Activated CD4-positive, CD25-positive, alpha-beta regulatory T cell (primary cell): ENCODE data around the gene DCC.

ENCODE experiments used
- DNase-seq, 4 experiments: peaks; one replicate each; lab custom pipeline; 2025; lab: John Stamatoyannopoulos, UW

The DCC gene

DNA sequence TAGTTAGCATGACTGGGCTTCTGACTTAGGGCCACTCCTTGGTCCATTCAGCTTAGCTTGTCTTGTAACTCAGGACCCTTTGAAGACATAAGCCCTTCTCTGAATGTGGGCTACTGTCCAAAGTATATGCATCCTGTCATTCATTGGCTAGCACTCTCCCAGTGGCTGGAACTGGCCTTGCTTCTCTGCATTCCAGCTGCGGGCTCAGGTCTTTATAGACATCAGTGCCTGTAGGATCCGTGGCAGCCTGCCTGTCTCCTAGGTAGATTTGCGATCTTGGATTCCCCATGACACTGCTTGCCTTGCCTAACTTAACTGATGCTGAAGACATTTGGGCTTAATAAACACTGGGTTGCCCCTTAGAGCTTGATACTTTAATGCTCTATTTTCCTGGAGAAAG lies 170.1 kb downstream of the DCC start:
- no peak for DNase-seq

DNA sequence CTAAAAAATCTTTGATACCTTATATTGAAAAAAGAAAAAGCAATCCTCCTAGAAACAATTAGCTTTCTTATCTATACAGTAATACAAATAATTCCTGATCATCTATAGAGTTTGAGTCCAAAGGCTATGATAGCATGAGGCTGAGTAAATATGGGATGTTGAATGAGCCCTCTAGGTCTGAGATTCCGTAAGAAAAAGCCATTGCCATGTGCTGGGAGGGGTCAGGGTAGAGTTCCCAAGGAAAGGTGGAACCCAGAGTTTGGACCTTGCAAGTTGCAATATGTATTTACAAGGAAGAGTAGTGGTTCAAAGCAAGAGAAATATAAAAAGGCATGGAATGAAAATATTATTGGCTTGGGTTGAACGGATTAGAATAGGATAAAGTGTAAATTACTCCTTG lies 178.1 kb downstream of the DCC start:
- no peak for DNase-seq

DNA sequence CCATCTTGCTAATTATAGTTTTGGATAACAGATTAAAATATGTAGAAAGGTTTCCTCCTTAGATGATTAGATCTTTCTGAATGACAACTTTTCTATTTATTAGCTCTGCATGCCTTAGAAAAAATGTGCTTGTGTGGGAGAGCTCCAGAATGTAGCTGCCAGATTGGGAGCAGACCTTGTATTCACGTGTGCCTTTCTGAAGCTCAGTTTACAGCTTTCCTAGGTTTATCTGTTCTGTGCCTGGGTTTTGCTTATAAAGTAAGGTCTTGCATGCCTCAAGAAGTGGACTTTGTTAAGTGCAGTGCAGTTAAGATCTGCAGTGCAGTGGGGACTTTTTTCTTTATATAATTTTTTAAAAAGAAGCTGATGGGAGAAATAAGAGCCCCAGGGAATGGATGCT lies 179.0 kb downstream of the DCC start:
- DNase-seq: no peak

DNA sequence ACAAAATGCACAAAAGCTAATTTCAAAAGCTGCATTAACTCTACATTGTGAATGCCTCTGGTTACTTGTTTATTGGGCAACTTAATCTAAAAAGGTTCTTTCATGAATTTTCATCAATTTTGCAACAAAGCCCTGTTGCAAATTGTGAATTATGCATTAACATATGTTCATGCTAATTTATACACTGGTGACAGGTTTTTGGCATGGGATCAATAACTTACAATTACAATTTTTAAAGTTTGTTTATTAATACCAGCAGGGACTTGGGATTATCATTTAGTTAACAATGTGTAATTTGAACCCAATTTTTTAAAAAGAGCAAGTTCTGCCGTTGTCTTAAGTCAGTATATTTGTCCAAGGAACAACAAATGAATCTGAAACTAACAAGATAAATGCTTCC lies 183.6 kb downstream of the DCC start:
- no peak for DNase-seq

DNA sequence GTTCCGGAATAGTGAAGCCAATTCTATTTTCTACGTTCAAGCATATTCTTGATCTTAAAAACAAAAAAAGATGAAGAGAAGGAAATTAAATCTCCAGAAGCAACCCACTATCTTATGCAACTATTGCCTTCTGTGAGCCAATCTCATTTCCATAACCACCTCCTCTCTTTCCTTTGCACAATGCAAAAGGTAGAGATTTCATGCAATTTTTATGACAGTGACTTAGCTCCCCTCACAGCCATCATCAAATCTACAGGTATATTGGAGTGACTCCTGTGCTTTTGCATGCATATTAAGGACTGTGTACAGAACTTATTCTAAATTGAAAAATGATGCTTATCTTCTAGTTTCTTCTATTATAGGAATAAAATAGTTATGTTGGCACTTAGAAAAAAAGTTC lies 191.8 kb downstream of the DCC start:
- no peak for DNase-seq

DNA sequence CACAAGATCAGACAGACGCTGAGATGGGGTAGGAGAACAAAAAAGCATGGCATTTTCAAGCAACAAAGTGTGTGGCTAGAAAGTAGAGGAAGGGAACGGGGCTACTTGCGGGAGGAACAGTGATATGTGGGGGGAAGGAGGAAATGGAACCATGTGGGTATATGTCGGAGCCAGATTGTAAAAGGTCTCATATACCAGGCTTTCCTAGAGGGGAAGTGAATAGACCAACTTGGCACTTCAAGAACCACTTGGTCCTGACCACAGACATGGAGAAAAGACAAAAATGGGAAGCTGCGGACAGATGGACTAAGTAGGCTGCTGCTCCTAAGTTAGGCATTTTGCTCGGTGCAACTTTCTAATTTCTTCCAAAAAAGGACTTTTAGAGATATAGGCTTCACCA lies 196.0 kb downstream of the DCC start:
- DNase-seq: no peak

DNA sequence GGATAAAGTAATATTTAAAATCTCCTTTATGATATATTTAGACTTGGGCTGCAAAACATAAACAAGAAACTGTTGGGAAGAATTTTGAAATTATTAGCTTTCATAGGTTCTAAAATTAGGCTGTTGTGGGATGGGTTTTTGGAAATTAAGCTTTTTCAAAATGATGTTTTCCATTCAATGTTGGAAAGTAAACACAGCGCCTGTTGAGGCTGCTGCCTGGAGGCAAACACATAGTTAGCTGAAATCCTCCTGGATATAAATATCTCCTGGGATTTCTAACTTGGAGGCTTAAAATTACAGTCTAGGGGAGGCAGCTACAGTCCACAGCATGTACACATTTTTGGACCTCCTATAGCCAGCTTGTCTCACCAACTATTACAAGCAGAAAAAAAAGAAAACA lies 197.3 kb downstream of the DCC start:
- DNase-seq: no peak

DNA sequence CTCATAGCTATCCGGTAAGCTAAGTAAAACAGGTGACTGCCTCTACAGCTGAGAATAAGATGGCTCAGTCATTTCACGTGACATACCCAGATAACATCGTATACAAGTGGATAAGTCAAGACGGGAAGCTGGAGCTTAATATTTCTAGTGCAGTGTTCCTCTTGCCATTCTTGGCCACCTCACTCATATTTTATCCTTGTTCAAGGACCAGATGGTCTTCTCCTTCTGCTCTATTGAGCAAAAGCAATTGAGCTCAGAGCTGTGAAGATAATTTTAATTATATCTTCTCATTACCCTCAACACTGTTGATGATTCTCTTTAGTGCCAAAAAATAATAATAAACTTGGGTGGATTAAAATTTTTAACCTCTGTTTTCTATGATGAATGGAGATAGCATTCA lies 201.1 kb downstream of the DCC start:
- DNase-seq: no peak

DNA sequence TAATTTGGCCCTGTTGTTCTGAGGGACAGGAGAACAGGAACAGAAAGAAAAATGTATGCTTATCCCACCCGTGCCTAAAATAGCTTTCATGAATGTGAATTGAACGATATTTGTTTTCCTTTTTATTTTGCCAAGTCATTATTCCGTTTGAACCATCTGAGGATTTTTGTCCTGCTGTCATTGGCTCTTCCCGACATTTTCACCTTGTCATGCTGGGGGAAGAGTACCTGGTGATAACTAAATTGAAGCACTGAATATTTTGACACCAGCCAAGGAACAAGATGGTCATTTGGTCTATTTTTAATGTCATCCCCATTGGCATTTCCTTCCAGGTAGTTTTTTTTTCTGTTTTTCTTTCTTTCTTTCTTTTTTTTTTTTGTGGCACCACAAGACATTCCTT lies 204.1 kb downstream of the DCC start:
- DNase-seq: no peak

DNA sequence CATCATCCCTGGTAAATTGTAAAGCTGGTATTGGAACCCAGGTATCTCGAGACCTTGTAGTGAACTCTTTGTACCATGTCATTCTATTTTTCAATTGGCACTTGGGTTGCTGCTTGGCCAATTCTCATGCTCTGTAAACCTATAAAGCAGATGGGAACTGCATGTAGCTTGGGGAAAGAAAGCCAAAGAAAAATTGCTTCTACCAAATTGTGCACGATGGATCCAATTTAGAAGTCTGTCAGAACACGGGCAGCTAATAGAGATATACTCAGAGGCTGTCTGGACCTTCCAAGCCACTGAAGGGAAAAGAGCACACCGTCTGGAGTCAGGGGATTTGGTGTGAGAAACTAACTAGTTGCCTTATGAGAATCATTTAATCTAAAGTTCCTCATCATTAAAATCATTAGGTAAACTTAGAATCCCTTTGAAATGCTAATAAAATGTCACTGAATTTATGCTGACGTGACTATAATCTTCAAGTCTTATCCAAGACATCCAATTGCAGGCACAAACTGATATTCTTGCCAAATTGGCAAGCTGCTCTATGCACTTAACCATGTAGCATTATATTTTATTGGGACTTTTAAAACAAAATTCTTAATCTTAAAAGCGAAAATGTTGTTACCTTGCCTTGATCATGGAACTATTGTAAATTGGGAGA lies 206.8 kb downstream of the DCC start:
- no peak for DNase-seq

DNA sequence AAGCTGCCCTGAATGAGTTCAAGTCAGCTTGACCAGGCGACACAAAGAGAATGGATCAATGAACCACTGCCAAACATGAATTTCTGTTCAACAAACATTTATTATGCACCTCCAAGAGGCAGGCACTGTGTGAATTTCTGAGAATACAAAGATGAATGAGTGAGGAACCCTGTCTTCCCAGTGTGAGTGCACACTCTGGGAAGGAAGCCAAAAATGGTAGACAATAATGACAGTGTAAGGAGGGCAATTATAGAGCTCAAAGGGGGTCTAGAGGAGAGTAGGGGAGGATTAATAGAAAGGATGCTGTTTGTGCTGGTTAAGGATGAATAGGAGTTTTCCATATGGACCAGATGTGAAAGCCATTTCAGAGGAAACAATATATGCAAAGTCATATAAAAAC lies 213.4 kb downstream of the DCC start:
- DNase-seq: no peak

DNA sequence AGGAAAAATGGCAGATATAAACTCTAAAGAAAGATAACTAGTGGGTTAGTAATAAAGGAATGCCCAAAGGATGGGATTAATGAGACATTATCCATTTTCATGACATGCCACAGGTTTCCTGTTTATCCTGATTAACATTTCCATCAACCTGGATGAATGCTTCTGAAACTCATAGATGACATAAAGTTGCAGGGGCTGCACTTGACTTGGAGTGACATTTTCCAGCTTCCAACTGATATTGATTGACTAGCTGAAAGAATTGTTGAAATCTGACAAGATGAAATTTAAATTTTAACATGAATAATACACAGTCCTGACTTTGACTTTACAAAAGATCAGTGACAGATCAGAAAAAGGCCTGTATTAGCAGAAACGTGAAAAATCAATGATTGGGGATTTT lies 214.2 kb downstream of the DCC start:
- DNase-seq: no peak

DNA sequence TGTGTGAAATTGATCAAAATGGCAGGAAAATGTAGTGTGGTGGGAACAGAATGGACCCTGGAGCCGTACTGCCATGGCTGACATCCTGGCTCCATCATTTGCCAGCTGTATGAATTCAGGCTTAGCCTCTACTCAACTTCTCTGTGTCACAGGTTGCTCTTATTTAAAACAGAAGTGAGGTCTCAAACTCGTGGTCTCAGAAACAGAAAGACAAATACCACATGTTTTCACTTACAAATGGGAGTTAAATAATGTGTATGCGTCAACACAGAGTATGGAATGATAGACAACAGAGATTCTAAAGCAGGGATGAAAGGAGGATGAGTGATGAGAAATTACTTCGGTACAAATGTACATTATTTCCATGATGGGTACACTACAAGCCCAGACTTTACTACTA lies 227.4 kb downstream of the DCC start:
- DNase-seq: no peak

DNA sequence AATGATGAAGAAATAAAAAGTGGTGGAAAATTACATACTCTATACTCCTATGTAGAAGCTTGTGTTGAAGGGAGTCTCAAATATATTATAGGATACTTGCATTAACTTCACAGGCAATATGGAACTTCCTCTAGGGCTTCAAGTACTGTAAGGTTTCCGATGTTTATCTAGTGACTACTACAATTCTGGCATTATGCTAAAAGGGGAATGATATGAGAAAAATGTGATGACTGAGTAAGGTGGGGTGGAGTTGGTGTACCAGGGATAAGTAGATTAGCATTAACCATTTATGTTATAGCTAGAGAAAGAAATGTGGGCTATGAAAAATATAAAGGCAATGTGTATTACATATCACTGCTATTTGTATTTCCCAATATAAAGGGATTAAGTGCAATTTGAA lies 229.5 kb downstream of the DCC start:
- no peak for DNase-seq

DNA sequence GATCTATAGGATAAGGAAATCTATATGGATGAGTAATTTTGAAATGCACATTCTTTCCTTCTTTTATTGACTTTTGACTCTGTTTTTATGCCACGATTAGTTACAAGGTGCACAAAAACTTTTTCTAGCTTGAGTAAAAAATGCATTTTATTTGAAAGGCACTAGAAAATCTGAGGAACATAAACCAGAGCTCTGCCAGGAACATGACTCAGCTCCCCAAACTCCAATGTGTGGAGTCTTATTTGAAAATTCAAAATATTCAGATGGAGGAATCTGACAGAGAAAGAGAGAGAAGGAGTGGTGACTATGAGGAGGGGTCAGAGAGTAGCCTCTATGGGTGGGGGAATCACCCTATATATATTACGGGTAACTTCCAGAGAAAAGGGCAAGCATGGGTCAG lies 231.0 kb downstream of the DCC start:
- no peak for DNase-seq

DNA sequence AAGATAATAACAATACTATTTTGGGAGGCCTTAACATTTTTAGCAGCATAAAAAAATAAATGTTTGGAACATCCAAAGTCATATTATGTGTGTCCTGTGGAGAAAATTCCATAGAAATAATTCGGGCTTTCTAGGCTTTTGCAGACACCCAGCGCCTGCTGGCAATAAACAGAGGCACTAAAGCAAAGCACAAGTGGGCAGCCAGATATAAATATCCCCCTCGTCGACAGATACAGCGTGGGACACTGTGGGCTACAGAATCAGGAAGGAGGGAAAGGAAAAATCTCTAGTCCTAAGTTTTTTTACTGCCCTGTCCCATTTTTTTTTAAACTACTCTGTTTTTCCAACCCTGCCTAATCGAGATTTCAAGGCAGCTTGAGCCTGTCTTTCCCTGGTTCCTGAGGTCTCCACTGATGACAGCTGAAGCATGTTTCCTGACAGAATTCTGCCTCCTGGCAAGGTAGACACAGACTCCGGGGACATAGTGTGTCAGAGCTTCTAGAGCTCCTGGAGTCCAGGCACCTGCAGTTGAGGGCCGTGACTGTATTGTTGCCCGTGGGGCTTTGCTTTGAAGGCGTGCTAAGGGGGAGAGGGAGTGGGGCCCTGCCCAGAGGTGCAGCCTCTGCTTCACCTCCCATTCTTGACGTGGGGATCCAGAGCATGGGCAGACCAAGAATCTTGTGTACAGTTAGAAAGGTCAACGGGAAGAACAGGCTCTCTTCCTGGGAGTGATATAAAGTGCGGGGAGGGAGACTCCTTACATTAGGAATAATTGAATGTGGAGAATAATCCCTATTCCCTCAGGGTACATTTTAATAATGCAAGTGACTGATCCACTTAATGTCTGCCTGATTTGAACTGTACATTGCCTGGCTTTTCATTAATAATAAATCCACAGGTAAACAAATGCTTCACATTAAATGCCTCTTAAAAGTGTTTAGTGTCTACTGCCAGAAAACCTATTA lies 232.3 kb downstream of the DCC start:
- no peak for DNase-seq

DNA sequence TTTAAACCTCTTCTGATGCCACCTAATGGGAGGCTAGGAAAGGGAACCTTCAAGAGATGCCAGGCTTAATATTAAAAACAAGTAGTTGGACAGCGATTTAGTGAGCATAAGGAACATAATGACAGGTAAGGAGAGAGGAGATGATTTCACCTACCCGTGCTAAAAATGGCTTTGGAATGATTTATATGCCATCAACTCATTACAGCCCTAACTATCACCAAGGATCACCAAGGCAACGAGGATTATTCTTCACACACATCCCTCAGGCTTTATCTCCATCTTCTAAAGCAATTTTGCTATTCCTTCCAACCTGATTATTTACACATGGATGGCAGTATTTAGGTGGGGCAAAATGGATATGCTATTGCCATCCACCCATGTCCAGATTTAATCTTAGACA lies 237.8 kb downstream of the DCC start:
- no peak for DNase-seq

DNA sequence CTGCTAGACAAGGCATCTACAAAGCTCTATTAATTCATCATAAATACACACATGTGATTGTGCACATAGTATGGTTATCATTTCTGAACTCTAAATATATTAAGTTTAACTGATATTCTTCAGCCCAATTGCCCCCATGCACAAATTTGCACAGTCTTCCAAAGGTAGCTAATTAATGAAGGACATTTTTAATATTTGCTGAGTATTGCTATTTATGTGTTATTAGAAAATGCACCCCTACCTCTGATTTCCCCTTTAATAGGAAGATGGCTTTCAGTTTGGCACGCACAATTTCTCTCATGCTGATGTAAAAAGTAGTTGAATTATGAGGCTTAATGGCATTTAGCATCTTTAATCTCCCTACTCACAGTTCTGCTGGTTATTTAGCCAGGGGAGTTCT lies 242.1 kb downstream of the DCC start:
- DNase-seq: no peak

DNA sequence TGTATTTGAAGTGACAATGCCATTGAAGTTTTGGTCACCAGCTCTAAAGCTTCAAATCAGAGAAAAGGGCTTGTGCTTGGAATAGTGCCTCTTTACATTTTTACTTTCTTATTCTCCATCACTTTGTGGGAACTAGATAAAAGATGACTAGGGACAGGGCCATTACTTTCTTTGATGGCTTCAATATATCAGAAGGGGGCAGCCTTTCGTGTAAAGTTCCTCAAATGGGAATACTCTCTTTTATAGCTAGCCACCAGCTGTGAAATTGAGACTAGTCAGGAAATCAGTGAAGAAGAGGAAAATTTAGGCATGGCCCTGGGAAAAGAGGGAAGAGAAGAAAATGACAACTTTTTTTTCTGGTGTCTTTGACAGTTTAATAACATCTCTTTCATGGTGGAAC lies 242.5 kb downstream of the DCC start:
- DNase-seq: no peak

DNA sequence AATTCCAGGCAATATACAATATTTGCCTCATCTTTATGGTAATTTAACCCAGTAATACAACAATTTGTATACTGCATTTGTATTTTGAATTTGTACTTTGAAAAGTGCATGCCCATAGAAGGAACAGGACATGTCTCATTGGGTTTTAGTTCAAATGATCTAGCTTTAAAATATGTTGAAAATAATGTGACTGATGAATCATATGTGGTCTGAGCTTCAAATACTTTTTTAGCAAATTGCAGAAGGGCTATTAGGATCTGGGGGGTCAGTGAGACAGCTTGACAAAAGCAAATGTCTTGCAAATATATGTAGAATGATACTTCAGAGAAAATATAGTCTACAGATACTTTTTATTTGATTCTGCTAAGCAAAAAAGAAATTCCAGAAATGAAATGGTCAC lies 248.9 kb downstream of the DCC start:
- no peak for DNase-seq

DNA sequence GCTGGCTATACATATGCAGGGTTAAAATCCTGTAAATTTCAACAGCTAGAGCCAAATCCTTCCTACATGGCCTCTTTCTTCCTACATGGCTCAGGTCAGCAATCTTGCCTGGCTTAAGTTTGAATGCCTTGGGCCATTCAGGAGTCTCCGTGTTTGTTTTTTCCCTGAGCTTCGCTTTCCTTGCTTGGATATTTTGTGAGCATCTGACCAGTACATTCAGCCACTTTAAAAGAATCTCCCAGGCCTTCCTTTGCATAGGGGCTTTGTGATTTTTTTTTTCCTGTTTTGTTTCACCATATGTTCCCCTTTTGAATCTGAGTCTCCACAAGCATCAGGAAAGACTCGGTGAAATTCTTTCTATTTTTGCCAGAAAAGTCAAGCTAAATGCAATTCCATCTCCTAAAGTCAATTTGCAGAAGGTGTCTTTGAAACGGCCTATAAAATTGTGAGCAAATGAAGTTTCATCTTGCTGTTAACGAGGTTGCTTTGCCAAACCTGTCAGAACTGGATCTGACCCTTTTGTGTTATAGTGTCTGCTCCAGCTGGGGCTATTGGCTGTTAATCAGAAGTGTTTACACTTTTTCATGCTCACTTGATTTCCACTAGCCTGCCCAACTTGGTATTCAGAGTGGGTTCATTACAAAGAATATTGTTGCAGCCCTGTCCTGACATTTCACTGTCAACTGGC lies 256.9 kb downstream of the DCC start:
- DNase-seq: no peak

DNA sequence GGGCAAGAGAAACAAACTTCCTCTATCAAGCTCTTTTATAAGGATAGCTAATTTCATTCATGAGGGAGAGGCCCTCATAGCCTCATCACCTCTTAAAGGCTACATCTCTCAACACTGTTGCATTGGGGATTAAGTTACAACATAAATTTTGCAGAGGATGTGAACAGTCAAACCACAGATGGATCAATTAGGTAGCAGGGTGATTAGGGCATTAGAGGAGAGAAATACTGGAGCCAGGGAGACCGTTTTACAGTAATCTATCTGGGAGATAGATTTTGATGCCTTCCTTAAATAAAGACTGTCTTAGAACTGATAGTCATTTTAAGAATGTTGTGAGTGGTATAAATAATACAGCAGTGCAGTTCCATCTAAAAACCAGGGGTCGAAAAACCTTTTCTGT lies 258.9 kb downstream of the DCC start:
- no peak for DNase-seq

DNA sequence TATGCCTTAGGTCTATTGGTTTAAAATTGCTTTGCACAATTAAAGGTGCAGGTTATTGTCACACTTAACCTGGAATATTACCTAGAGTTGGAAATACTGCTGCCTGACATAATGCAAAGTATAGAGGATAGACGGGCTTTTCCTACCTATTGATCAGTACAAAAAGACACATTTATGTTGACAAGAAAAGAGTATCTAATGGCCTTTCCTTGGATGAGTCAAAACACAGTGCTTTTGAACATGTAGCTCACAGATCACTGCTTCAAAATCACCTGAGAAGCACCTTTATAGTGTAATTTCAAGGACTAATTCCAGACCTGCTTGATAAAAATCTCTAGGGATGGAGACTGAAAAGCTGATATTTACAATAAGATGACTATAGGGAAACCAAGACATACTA lies 262.8 kb downstream of the DCC start:
- DNase-seq: no peak
